Fibroblast of peridontal ligament (primary cell): Measurements from ENCODE around the gene NRN1L.

Experiments
- DNase-seq: peaks from one replicate; pipeline ENCODE4 v3.0.0-alpha.2; 2010; ENCODE audit errors: extremely low read depth

NRN1L gene

DNA sequence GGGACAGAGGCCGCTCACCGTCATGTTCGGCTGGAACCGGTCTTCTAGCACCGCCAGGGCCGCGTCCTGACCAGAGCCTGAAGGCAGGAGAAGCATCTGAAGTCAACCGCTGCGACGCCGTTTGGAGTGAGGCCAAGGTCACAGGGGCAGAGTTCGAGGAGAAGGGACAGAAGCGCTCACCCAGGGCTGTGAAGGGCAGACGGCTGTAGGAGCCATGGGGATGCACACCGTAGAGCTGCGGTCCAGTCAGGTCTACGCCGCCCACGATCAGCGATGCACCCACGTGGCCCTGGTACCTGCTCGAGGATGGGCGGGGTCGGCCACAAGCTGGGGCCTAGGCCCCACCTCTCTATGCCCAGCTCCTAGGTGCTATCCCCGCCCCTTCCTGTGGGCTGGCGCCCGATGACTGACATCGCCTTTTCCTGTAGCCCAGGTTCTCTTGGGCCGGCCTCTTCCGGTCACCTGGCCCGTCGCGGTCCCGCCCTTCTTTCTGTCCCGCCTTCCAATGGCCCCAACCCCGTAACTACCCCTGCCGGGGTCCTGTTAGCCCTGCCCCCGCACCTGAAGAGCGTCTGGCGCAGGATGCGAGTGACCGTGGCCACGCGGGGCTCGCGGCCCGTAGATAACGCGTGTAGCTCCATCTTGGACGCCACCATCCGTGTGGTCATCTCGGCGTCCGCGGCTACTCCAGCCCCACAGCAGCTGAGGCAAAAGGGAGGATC lies 50.9 kb downstream of the NRN1L start:
- DNase-seq: peak; percentile 83
